GM12878 (cell line): Measurements from ENCODE around the gene FDXR. TPM values are rescaled to one million over a fixed set of nuclear protein-coding genes. Genes with fewer than 3 reads are reported as not detected.

ENCODE experiments used
- ATAC-seq: fragments of 200-7000 bp; cut with Tn5 transposase; 3 replicates; pipeline ENCODE4 v1.9.1; 2020; ENCODE audit warnings: mild to moderate bottlenecking, moderate library complexity
- BruUV-seq: library from RNA; stranded (reverse); fragments of 400-500 nt; replicated peaks from 2 replicates; lab custom pipeline; 2021; lab: Mats Ljungman, UMichigan
- CTCF ChIA-PET: fragments of 300-600 bp; sonication (Branson Sonifier 250); formaldehyde crosslinking; extraction: SDS; loops from one replicate; lab custom pipeline; 2021; ENCODE audit warnings: inconsistent platforms; lab: Yijun Ruan, JAX
- POLR2A ChIA-PET: fragments of 350-600 bp; formaldehyde crosslinking; extraction: SDS; loops from one replicate; lab custom pipeline; 2021; ENCODE audit warnings: inconsistent platforms; lab: Charles Lee
- RAD21 ChIA-PET: fragments of 300-600 bp; sonication (Branson Sonifier 250); formaldehyde crosslinking; loops from one replicate; lab custom pipeline; 2023; ENCODE audit warnings: antibody characterized with exemption; ENCODE audit not compliant: unreplicated experiment; lab: Charles Lee
- SMC1A ChIA-PET: fragments of 300-600 bp; sonication (Branson Sonifier 250); formaldehyde crosslinking; loops from one replicate; lab custom pipeline; 2023; ENCODE audit not compliant: unreplicated experiment, uncharacterized antibody; lab: Charles Lee
- DNase-seq: peaks from one replicate; pipeline ENCODE4 v3.0.0-alpha.2; 2011; ENCODE audit warnings: low read depth, low spot score
- FAIRE-seq: peaks from 3 replicates; lab custom pipeline; 2011; peaks lifted over from hg19 to GRCh38; lab: Jason Lieb, UNC
- H2AFZ ChIP-seq: 2 replicates; pipeline ENCODE4 v1.6.0; 2011; ENCODE audit warnings: low read depth, low read length, control low read depth; ENCODE audit not compliant: control insufficient read depth
- H3K27ac ChIP-seq: 2 replicates; pipeline ENCODE4 v1.5.1; 2011; ENCODE audit warnings: control low read depth; ENCODE audit not compliant: control insufficient read depth, insufficient read depth
- H3K27me3 ChIP-seq, 2 experiments: replicated peaks in 1 of 2; 2 replicates each; pipeline versions ENCODE4 v1.6.0 to v1.6.1; 2011; ENCODE audit warnings: low read length in 1 of 2; ENCODE audit not compliant: control insufficient read depth in 2 of 2, insufficient read depth in 2 of 2
- H3K36me3 ChIP-seq, 2 experiments: 2 replicates each; pipeline ENCODE4 v1.5.1; 2011; ENCODE audit warnings: low read length in 1 of 2; ENCODE audit not compliant: control insufficient read depth in 2 of 2, insufficient read depth in 2 of 2
- H3K4me1 ChIP-seq: 2 replicates; pipeline ENCODE4 v1.6.1; 2011; ENCODE audit warnings: mild to moderate bottlenecking, low read length, moderate library complexity, mixed read lengths; ENCODE audit not compliant: control insufficient read depth, insufficient read depth
- H3K4me2 ChIP-seq: 2 replicates; pipeline ENCODE4 v1.6.0; 2011; ENCODE audit warnings: control low read depth; ENCODE audit not compliant: control insufficient read depth, insufficient read depth
- H3K4me3 ChIP-seq: fragments of 200-600 bp; sonication (generic); 2 replicates; pipeline ENCODE4 v1.5.1; 2016
- H3K79me2 ChIP-seq: 2 replicates; pipeline ENCODE4 v1.6.0; 2011; ENCODE audit warnings: low read length; ENCODE audit not compliant: control insufficient read depth, insufficient read depth
- H3K9ac ChIP-seq: 2 replicates; pipeline ENCODE4 v1.8.0; 2011; ENCODE audit warnings: low read length, control low read depth, mixed read lengths; ENCODE audit not compliant: control insufficient read depth, insufficient read depth
- H3K9me3 ChIP-seq: replicated peaks from 3 replicates; pipeline ENCODE4 v1.5.1; 2011; ENCODE audit warnings: mild to moderate bottlenecking, low read length; ENCODE audit not compliant: control insufficient read depth, insufficient read depth
- H4K20me1 ChIP-seq: 2 replicates; pipeline ENCODE4 v1.6.0; 2011; ENCODE audit not compliant: control insufficient read depth, insufficient read depth
- ATF3 ChIP-seq: IDR thresholded peaks from 2 replicates; pipeline ENCODE4 v1.6.1; 2011; ENCODE audit warnings: low read depth, mild to moderate bottlenecking, low read length, moderate library complexity, borderline replicate concordance; ENCODE audit errors: extremely low read depth
- CHD1 ChIP-seq: IDR thresholded peaks from 2 replicates; pipeline ENCODE4 v1.6.1; 2012; ENCODE audit warnings: low read depth, low read length, improper control_type of control experiment
- EP300 ChIP-seq, 2 experiments: fragments of 150-350 bp in 1 of 2; IDR thresholded peaks; 2 replicates each; pipeline ENCODE4 v1.6.1; 2011 to 2012; ENCODE audit warnings: low read depth in 2 of 2, low read length in 2 of 2, borderline replicate concordance in 1 of 2, improper control_type of control experiment in 1 of 2, inconsistent platforms in 1 of 2; ENCODE audit not compliant: control insufficient read depth in 1 of 2
- EZH2 ChIP-seq: IDR thresholded peaks from 2 replicates; pipeline ENCODE4 v1.6.1; 2012; ENCODE audit warnings: low read depth, mild to moderate bottlenecking, control low read depth, inconsistent platforms, low read length, borderline replicate concordance; ENCODE audit not compliant: control insufficient read depth
- IKZF1 ChIP-seq: fragments of 450-650 bp; conservative IDR thresholded peaks from 2 replicates; pipeline ENCODE4 v1.6.1; 2017; ENCODE audit warnings: antibody characterized with exemption, mild to moderate bottlenecking
- NR2F1 ChIP-seq: fragments of 450-650 bp; conservative IDR thresholded peaks from 2 replicates; pipeline ENCODE4 v1.6.1; 2017; ENCODE audit warnings: mild to moderate bottlenecking
- POLR2AphosphoS5 ChIP-seq: IDR thresholded peaks from 2 replicates; pipeline ENCODE4 v1.6.1; 2011; ENCODE audit warnings: mild to moderate bottlenecking, low read length, inconsistent platforms
- RB1 ChIP-seq: fragments of 450-650 bp; formaldehyde crosslinking; IDR thresholded peaks from 2 replicates; pipeline ENCODE4 v1.6.1; 2017; ENCODE audit warnings: mild to moderate bottlenecking, borderline replicate concordance
- SMAD5 ChIP-seq: IDR thresholded peaks from 2 replicates; pipeline ENCODE4 v1.6.1; 2016; ENCODE audit warnings: antibody characterized with exemption, low read depth
- SRF ChIP-seq, 2 experiments: IDR thresholded peaks; 2 replicates each; pipeline ENCODE4 v1.6.1; 2011; ENCODE audit warnings: low read depth in 2 of 2, low read length in 2 of 2, mild to moderate bottlenecking in 1 of 2, moderate library complexity in 1 of 2
- ZBED1 ChIP-seq: IDR thresholded peaks from 2 replicates; pipeline ENCODE4 v1.6.1; 2016; ENCODE audit warnings: borderline replicate concordance
- ZNF592 ChIP-seq: fragments of 450-650 bp; IDR thresholded peaks from 2 replicates; pipeline ENCODE4 v1.6.1; 2017; ENCODE audit warnings: mild to moderate bottlenecking, moderate library complexity
- ZNF622 ChIP-seq: fragments of 450-650 bp; IDR thresholded peaks from 2 replicates; pipeline ENCODE4 v1.6.1; 2017; ENCODE audit warnings: mild to moderate bottlenecking, inconsistent platforms
- WGBS: methylation state at CpG from one replicate; pipeline ENCODE4 v1.1.6; 2016; ENCODE audit warnings: low lambda C conversion rate; ENCODE audit not compliant: insufficient replicate concordance, insufficient coverage; ENCODE audit errors: missing lambda C conversion rate; 5-methylcytosine and 5-hydroxymethylcytosine counted together
- in situ Hi-C: fragments of 300-500 bp; cut with MboI; formaldehyde crosslinking; loops from 9 replicates; pipeline ENCODE4 v1.14.3; 2018; ENCODE audit warnings: mixed read lengths
- intact Hi-C: fragments of 100-400 bp; cut with micrococcal nuclease; formaldehyde crosslinking; loops from one replicate; pipeline ENCODE4 v1.14.2; 2022; ENCODE audit not compliant: unreplicated experiment
- polyA plus RNA-seq, 11 experiments: library from polyadenylated mRNA; depleted of rRNA in 4 of 11; unstranded in 6 of 11; stranded (reverse) in 5 of 11; fragments of >200 nt; fragmentation: Nextera tagmentation in 4 of 11; fragmentation: Illumina TruSeq in 1 of 11; extraction: Ambion mirVana in 4 of 11; extraction: Trizol in 1 of 11; gene quantifications; 1 replicate in 1 of 11; 2 replicates in 10 of 11; pipeline versions ENCODE4 v1.2.1 to v1.2.3, GENCODE V29; 2011 to 2016; ENCODE audit warnings: inconsistent platforms in 2 of 11, missing spikeins in 2 of 11, low read depth in 1 of 11
- total RNA-seq, 4 experiments: library from RNA; depleted of rRNA in 3 of 4; stranded (reverse); fragments of >200 nt in 3 of 4; fragmentation: Illumina TruSeq in 1 of 4; extraction: Trizol in 1 of 4; gene quantifications; 2 replicates each; pipeline versions ENCODE4 v1.2.1 to v1.2.3, GENCODE V29; 2013 to 2021

Gene FDXR
- total and polyA plus RNA-seq, 10 of the 15 experiments (the other 5 are each of a cell fraction or from before 2014, with no cell fraction given), result 0.85 to 162 (median 48.2) TPM

- intact Hi-C loops, result no loop called here
- ChIA-PET POLR2A (no interaction called here), RAD21 (no interaction called here), CTCF (interaction anchor here (1.6 kb wide), 1 partner anchor 58 kb away, joined by 4 read pairs; no protein-coding TSS in a partner anchor), SMC1A (no interaction called here)
- no peak overlapping the region for H3K27ac ChIP-seq
- H3K9ac ChIP-seq, result no peak overlapping the region
- in situ Hi-C loops, result no loop called here
- H4K20me1 ChIP-seq, result no peaks in the 10 kb centered on the region
- peaks cover 1 to 3% of the 10 kb centered on the region in 2 experiments; a peak in 2 of 4 replicates for H3K27me3 ChIP-seq
- no peaks in the 10 kb centered on the region for H3K9me3 ChIP-seq
- H3K36me3 ChIP-seq, result no peaks in the 10 kb centered on the region
- no peak for ATAC-seq
- no peaks in the 10 kb centered on the region for H3K79me2 ChIP-seq
- TF ChIP-seq ZBED1 (no peak), NR2F1 (no peak), SRF (IDR thresholded peaks at IDR 0.05; ENCODE audit: low read depth in 2 of 2, low read length in 2 of 2) (no peak), CHD1 (no peak)
- H3K4me1 ChIP-seq, result no peaks in the 10 kb centered on the region
- no peak for DNase-seq
- no peak overlapping the region for H3K4me2 ChIP-seq
- BruUV-seq, result no TSS peak
- H2AFZ ChIP-seq, result no peak overlapping the region
- WGBS, result 59% methylated on average over 9 of the region's 9 CpGs
- no peak overlapping the region for H3K4me3 ChIP-seq
- no peak for FAIRE-seq
Observed at GRCh38 chr17:74903034-74903433, 30.2 kb upstream of the FDXR start.

- Histone ChIP-seq H2AFZ (no peak overlapping the region), H3K36me3 (no peaks in the 10 kb centered on the region), H3K79me2 (no peaks in the 10 kb centered on the region), H3K9me3 (no peaks in the 10 kb centered on the region), H4K20me1 (no peaks in the 10 kb centered on the region), H3K27ac (no peak overlapping the region), H3K4me1 (no peaks in the 10 kb centered on the region), H3K4me2 (no peak overlapping the region), H3K9ac (no peak overlapping the region), H3K27me3 (peaks cover 1 to 3% of the 10 kb centered on the region in 2 experiments; a peak in 2 of 4 replicates), H3K4me3 (no peak overlapping the region)
- RAD21 ChIA-PET, result no interaction called here
- intact Hi-C loops (no loop called here), in situ Hi-C loops (no loop called here)
- DNase-seq (no peak), ATAC-seq (no peak), FAIRE-seq (no peak)
- BruUV-seq, result no TSS peak
- POLR2A ChIA-PET, result no interaction called here
- SMC1A ChIA-PET, result no interaction called here
- WGBS, result 32% methylated on average over 14 of the region's 14 CpGs
- CTCF ChIA-PET, result no interaction called here
- TF ChIP-seq ATF3 (no peak), RB1 (no peak), POLR2AphosphoS5 (no peak), ZNF622 (no peak), IKZF1 (no peak), ZNF592 (no peak), SMAD5 (no peak), EP300 (IDR thresholded peaks at IDR 0.05; ENCODE audit: borderline replicate concordance in 1 of 2, control insufficient read depth in 1 of 2, low read depth in 2 of 2, low read length in 2 of 2) (no peak), EZH2 (no peak)
Observed at GRCh38 chr17:74901353-74902135, 28.8 kb upstream of the FDXR start.
